ENCODE measurements around the gene CLTCL1.
"Not testable (repeated sequence)": the region's sequence is repeated elsewhere in the genome, so short reads cannot be mapped to it uniquely, and the experiment has no call there.

The CLTCL1 gene

DNA sequence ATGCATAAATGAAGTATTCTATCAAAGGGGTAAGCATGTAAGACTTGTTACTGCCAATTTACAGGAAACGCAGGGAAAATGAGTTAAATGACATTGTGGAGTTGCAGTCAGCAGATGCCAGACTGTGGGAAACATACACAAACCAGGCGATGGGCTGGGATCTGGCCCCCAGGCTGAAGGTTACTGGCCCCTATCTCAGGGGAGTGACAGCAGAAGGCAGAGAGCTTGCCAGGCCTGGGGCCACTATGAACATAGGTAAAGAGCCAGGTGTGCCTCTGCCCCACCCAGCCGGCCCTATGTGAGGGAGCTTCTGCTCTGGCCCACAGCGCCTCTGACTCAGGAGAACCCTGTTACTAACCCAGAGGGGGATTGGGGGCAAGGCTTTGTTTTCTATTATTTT lies 86.9 kb downstream of the CLTCL1 start:
- Mint-ChIP-seq H3K4me3 (no peak overlapping the region), H3K36me3 (ENCODE audit: low read depth) (peaks cover 4% of the 10 kb centered on the region), H3K4me1 (peaks cover 5% of the 10 kb centered on the region), H3K27me3 (ENCODE audit: low read depth, poor library complexity) (peaks cover 4% of the 10 kb centered on the region), H3K9me3 (no peaks in the 10 kb centered on the region), H3K27ac (no peak overlapping the region)
- no peak for DNase-seq
- TF ChIP-seq, protein P1, sequence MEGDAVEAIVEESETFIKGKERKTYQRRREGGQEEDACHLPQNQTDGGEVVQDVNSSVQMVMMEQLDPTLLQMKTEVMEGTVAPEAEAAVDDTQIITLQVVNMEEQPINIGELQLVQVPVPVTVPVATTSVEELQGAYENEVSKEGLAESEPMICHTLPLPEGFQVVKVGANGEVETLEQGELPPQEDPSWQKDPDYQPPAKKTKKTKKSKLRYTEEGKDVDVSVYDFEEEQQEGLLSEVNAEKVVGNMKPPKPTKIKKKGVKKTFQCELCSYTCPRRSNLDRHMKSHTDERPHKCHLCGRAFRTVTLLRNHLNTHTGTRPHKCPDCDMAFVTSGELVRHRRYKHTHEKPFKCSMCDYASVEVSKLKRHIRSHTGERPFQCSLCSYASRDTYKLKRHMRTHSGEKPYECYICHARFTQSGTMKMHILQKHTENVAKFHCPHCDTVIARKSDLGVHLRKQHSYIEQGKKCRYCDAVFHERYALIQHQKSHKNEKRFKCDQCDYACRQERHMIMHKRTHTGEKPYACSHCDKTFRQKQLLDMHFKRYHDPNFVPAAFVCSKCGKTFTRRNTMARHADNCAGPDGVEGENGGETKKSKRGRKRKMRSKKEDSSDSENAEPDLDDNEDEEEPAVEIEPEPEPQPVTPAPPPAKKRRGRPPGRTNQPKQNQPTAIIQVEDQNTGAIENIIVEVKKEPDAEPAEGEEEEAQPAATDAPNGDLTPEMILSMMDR (IDR thresholded peaks at IDR 0.05), result no peak

DNA sequence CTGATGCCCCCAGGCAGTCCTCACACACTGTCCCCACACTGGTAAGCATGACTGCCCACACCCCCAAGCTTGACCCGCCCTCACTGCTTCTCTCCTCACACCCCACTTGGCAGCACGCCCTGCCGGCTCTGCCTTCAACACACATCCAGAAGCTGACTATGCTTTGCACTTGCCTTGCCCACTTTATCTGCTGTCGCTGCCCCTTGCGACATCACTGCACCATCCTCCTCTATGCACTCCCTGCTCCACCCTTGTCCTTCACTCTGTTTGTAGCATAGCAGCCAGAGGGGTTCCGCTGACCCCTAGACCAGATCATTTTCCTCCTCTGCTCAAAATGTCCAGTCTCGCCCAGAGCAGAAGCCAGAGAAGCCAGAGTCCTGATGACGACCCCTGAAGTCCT lies 87.7 kb downstream of the CLTCL1 start:
- Mint-ChIP-seq H3K27me3 (ENCODE audit: low read depth, poor library complexity) (peaks cover 4% of the 10 kb centered on the region), H3K4me3 (no peak overlapping the region), H3K9me3 (no peaks in the 10 kb centered on the region), H3K4me1 (peaks cover 5% of the 10 kb centered on the region), H3K36me3 (ENCODE audit: low read depth) (no peaks in the 10 kb centered on the region), H3K27ac (peak overlapping the region; percentile 3)
- TF ChIP-seq, protein P1 (IDR thresholded peaks at IDR 0.05), result no peak
- no peak for DNase-seq

DNA sequence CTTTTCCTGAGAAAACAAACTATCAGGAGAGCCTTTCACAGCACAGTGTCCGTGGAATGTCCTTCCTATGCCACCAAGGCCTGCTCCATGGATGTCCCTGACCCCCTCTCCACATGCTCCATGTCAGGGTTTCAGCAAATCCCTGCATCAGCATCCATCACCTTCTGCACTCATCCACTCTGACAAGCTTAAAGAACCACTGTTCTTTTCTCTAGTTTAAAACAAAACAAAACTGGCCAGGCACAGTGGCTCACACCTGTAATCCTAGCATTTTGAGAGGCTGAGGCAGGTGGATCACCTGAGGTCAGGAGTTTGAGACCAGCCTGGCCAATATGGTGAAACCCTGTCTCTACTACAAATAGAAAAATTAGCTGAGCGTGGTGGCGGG lies 88.7 kb downstream of the CLTCL1 start:
- DNase-seq; H3K4me1 Mint-ChIP-seq; H3K27ac Mint-ChIP-seq; H3K4me3 Mint-ChIP-seq; H3K36me3 Mint-ChIP-seq (ENCODE audit: low read depth); H3K9me3 Mint-ChIP-seq; H3K27me3 Mint-ChIP-seq (ENCODE audit: low read depth, poor library complexity): not testable (repeated sequence)

DNA sequence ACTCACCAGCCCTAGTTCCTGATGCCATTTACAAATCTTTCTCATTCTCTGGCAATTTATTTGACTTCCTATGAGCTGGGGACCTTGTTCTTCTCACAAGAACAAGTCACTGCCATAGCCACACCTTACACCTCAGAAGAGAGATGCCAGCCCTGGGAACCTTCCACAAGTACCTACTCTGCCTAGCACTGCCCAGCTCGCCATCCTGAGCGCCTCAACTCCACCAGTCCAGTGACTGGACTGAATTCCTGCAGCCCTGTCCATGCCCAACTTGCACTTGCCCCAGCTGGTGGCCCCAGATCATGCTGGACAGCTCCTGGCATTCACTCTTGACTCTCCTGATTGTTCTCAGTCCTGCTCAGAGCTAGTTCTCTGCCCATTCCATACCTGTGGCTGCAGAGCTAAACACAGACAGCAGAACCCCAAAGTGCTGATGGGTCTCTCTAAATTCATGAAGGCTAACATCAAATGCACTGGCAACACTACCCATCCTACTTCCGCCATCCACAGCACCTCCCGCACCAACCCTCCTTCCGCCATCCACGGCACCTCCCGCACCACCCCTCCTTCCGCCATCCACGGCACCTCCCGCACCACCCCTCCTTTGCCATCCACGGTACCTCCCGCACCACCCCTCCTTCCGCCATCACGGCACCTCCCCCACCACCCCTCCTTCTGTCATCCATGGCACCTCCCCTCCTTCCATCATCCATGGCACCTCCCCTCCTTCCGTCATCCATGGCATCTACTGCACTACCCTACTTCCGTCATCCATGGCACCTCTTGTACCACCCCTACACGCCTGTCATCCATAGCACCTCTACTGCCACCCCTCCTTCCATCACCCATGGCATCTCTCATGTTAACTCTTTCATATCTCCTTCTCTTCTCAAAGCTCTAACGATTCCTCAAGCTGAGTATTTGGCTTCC lies 89.4 kb downstream of the CLTCL1 start:
- TF ChIP-seq, protein P1 (IDR thresholded peaks at IDR 0.05), result no peak
- no peak for DNase-seq
- H3K4me1 Mint-ChIP-seq, result peaks cover 6% of the 10 kb centered on the region
- H3K36me3 Mint-ChIP-seq (ENCODE audit: low read depth), result no peaks in the 10 kb centered on the region
- H3K4me3 Mint-ChIP-seq, result no peak overlapping the region
- peaks cover 7% of the 10 kb centered on the region for H3K27me3 Mint-ChIP-seq (ENCODE audit: low read depth, poor library complexity)
- no peaks in the 10 kb centered on the region for H3K9me3 Mint-ChIP-seq
- H3K27ac Mint-ChIP-seq, result no peak overlapping the region

DNA sequence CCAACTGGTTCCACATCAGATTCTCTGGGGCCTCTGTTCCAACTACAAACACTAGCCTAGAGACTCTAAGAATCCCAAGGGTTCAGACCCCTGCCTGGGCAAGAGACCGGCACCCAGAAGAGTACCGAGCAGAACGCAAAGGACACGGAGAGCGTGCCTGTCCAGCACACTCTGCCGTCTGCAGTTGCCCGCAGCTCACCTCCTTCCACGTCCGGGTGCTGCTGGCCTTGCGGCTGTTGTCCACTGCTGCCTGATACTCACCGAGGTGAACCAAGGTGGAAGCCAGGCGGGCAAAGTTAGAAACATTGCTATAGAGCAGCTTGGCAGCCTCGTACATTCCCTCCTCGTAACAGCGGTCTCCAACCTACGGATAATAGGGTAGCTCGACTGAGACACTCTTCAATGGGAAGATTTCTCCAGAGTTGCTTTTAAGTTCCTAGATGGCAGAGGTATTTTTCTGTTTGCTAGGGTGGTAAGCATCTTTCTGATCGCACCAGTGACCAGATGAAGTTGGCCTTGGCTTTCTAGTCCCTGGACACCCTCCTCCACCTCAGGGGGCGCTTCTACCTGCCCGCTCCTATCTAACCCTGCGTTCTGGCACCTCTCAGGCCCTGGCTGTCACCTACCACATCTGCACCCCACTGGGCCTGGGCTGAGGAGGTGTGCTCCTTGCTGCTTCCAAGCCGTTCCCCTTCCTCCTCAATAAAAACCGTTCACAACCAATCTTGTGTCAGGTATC lies 90.2 kb downstream of the CLTCL1 start:
- no peak for DNase-seq
- Mint-ChIP-seq H3K27me3 (ENCODE audit: low read depth, poor library complexity) (peaks cover 7% of the 10 kb centered on the region), H3K27ac (no peak overlapping the region), H3K4me1 (peaks cover 10% of the 10 kb centered on the region), H3K4me3 (no peak overlapping the region), H3K36me3 (ENCODE audit: low read depth) (no peaks in the 10 kb centered on the region), H3K9me3 (no peaks in the 10 kb centered on the region)
- TF ChIP-seq, protein P1 (IDR thresholded peaks at IDR 0.05), result no peak

DNA sequence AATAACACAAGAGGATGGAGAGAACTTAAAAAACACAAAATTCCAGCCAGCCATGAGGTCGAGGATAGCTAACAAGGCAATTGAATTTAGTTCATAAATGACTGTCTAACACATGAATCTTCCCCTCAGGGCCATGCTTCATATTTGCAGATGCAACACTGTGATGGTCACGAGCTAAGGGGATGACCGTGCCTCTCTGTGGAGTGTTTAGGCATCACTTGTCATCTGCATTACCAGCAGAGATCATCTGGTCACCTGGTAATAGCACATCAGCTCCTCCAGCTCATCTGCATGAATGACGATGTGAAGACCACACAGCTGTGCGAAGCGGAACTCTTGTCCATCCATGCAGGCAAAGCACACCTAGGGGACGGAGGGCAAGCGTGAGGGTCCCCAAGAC lies 92.0 kb downstream of the CLTCL1 start:
- no peak for DNase-seq
- no peak overlapping the region for H3K27ac Mint-ChIP-seq
- H3K36me3 Mint-ChIP-seq (ENCODE audit: low read depth), result peaks cover 5% of the 10 kb centered on the region
- peaks cover 6% of the 10 kb centered on the region for H3K27me3 Mint-ChIP-seq (ENCODE audit: low read depth, poor library complexity)
- H3K9me3 Mint-ChIP-seq, result no peaks in the 10 kb centered on the region
- H3K4me3 Mint-ChIP-seq, result no peak overlapping the region
- peaks cover 10% of the 10 kb centered on the region for H3K4me1 Mint-ChIP-seq
- TF ChIP-seq, protein P1 (IDR thresholded peaks at IDR 0.05), result no peak
